CD4-positive, alpha-beta T cell treated with Interleukin-12 subunit alpha and Interleukin-12 subunit beta, for 1 hour (primary cell): ENCODE results near the gene SLC66A2.

Experiments
- DNase-seq: peaks from one replicate; pipeline ENCODE4 v3.0.0-alpha.2; 2020

The SLC66A2 gene

GRCh38 chr18:79970419-79971133, 19.1 kb upstream of the SLC66A2 start:
- no peak for DNase-seq

GRCh38 chr18:79965119-79965902, 13.9 kb upstream of the SLC66A2 start:
- DNase-seq = peak; percentile 22

GRCh38 chr18:79964330-79965118, 13.1 kb upstream of the SLC66A2 start, which contains the start of gene HSBP1L1:
HSBP1L1 (plus strand) TSS chr18:79964643; CDS start chr18:79964736, 93 bp downstream.
- DNase-seq = peak; percentile 71

GRCh38 chr18:79963658-79964329, 12.3 kb upstream of the SLC66A2 start:
- DNase-seq = no peak

- peak; percentile 69 for DNase-seq
Measured at GRCh38 chr18:79962835-79963657, 11.6 kb upstream of the SLC66A2 start.

- no peak for DNase-seq
Measured at GRCh38 chr18:79962311-79962710, 10.9 kb upstream of the SLC66A2 start.

GRCh38 chr18:79961527-79962291, 10.3 kb upstream of the SLC66A2 start:
- no peak for DNase-seq

- DNase-seq = no peak
Measured at GRCh38 chr18:79960921-79961526, 9.6 kb upstream of the SLC66A2 start.

GRCh38 chr18:79960161-79960801, 8.8 kb upstream of the SLC66A2 start:
- peak; percentile 41 for DNase-seq

GRCh38 chr18:79958981-79959380, 7.5 kb upstream of the SLC66A2 start:
- no peak for DNase-seq

GRCh38 chr18:79956276-79956675, 4.8 kb upstream of the SLC66A2 start:
- no peak for DNase-seq

GRCh38 chr18:79955302-79956075, 4.0 kb upstream of the SLC66A2 start:
- DNase-seq = no peak

- no peak for DNase-seq
Measured at GRCh38 chr18:79954791-79955190, 3.3 kb upstream of the SLC66A2 start.

- DNase-seq = no peak
Measured at GRCh38 chr18:79953971-79954651, 2.7 kb upstream of the SLC66A2 start.

- DNase-seq = no peak
Measured at GRCh38 chr18:79952996-79953559, 1.6 kb upstream of the SLC66A2 start.

GRCh38 chr18:79952456-79952995, 1.1 kb upstream of the SLC66A2 start:
- DNase-seq = no peak

GRCh38 chr18:79950515-79951341, 725 bp downstream of the SLC66A2 start:
- peak; percentile 30 for DNase-seq
